GM12878 (cell line): ENCODE data around the gene COPS3.

Experiments used
- CTCF ChIP-seq, 3 experiments: IDR thresholded peaks in 2 of 3; conservative IDR thresholded peaks in 1 of 3; 2 replicates each; pipeline ENCODE4 v1.5.1; 2011; ENCODE audit warnings: low read depth in 3 of 3, low read length in 3 of 3, mild to moderate bottlenecking in 3 of 3, control low read depth in 2 of 3, moderate library complexity in 2 of 3, inconsistent platforms in 1 of 3, mixed read lengths in 1 of 3; ENCODE audit not compliant: control insufficient read depth in 2 of 3, insufficient read depth in 1 of 3; ENCODE audit errors: extremely low read depth in 1 of 3
- SREBF1 ChIP-seq: IDR thresholded peaks from 2 replicates; pipeline ENCODE4 v1.6.1; 2012; ENCODE audit warnings: mild to moderate bottlenecking, low read length
- TCF12 ChIP-seq: IDR thresholded peaks from 2 replicates; pipeline ENCODE4 v1.6.1; 2011; ENCODE audit warnings: low read depth, mild to moderate bottlenecking, low read length
- TF ChIP-seq, protein P1 (sequence below): IDR thresholded peaks from 2 replicates; pipeline ENCODE4 v1.6.1; 2012; ENCODE audit warnings: low read length, inconsistent platforms
- TF ChIP-seq, protein P2 (sequence below): IDR thresholded peaks from 2 replicates; pipeline ENCODE4 v1.6.1; 2012; ENCODE audit warnings: low read depth, low read length, improper control_type of control experiment

- TF ChIP-seq CTCF (IDR thresholded peaks at IDR 0.05 in 2 of 3, conservative IDR thresholded peaks at IDR 0.05 in 1 of 3; ENCODE audit: control insufficient read depth in 2 of 3, extremely low read depth in 1 of 3, insufficient read depth in 1 of 3, low read depth in 3 of 3, low read length in 3 of 3) (no peak), SREBF1 (no peak), TCF12 (no peak)
- TF ChIP-seq, protein P1, sequence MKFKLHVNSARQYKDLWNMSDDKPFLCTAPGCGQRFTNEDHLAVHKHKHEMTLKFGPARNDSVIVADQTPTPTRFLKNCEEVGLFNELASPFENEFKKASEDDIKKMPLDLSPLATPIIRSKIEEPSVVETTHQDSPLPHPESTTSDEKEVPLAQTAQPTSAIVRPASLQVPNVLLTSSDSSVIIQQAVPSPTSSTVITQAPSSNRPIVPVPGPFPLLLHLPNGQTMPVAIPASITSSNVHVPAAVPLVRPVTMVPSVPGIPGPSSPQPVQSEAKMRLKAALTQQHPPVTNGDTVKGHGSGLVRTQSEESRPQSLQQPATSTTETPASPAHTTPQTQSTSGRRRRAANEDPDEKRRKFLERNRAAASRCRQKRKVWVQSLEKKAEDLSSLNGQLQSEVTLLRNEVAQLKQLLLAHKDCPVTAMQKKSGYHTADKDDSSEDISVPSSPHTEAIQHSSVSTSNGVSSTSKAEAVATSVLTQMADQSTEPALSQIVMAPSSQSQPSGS, result no peak
- TF ChIP-seq, protein P2, sequence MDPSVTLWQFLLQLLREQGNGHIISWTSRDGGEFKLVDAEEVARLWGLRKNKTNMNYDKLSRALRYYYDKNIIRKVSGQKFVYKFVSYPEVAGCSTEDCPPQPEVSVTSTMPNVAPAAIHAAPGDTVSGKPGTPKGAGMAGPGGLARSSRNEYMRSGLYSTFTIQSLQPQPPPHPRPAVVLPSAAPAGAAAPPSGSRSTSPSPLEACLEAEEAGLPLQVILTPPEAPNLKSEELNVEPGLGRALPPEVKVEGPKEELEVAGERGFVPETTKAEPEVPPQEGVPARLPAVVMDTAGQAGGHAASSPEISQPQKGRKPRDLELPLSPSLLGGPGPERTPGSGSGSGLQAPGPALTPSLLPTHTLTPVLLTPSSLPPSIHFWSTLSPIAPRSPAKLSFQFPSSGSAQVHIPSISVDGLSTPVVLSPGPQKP, result no peak
Observed at GRCh38 chr17:17285951-17286350, 4.9 kb upstream of the COPS3 start.
